Diencephalon (tissue), 1 donor: ENCODE measurements around the gene KLHDC9. TPM values are rescaled to one million over a fixed set of nuclear protein-coding genes. Genes with fewer than 3 reads are reported as not detected.

ENCODE experiments used
- small RNA-seq: library from RNA; depleted of rRNA; stranded (forward); fragments of <200 nt; gene quantifications from one replicate; pipeline ENCODE3, GENCODE V24; 2014
- total RNA-seq: library from RNA; depleted of rRNA; stranded (reverse); fragments of >200 nt; gene quantifications from one replicate; pipeline ENCODE4 v1.2.3, GENCODE V29; 2014

Gene KLHDC9, protein sequence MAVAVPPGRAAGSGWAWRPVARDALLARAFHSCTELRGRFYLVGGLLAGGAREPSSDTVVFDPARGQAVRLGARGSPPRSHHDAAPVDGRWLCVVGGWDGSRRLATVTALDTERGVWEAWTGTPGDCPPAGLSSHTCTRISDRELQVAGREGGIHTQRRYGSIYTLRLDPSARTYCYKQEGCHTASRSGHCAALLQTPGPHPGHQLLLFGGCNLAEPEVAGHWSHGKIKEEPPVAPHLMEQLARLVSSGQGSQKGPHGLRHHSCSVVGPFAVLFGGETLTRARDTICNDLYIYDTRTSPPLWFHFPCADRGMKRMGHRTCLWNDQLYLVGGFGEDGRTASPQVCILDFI
- 15.5 TPM for total RNA-seq

DNA sequence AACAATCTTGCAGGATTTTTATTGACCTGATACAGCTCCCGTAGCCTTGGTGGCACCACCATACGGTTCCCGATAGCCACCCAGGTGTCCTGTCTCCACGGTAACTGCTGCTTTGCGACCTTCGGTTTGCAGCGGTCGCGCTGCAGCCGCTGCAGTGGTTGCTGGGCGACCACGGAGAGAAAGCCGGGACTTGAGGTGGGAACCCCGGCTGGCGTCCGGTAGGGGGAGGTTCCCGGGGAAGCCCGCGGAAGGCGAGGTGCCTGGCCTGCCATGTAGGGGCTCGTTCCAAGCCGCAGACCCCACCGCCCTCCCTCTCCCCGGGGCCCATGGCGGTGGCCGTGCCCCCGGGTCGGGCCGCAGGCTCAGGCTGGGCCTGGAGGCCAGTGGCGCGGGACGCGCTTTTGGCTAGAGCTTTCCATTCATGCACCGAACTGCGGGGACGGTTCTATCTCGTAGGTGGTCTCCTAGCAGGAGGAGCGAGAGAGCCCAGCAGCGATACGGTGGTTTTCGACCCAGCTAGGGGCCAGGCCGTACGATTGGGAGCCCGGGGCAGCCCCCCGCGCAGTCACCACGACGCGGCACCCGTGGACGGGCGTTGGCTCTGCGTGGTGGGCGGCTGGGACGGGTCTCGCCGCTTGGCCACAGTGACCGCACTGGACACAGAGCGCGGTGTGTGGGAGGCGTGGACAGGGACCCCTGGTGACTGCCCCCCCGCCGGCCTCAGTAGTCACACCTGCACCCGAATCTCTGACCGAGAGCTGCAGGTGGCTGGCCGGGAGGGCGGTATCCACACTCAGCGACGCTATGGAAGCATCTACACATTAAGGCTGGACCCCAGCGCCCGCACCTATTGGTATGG is at the start of gene KLHDC9:
Gene KLHDC9, plus strand, starts transcription at position 152 of the 859 bp plus-strand sequence. Its CDS starts 175 bp downstream, at position 327.

DNA sequence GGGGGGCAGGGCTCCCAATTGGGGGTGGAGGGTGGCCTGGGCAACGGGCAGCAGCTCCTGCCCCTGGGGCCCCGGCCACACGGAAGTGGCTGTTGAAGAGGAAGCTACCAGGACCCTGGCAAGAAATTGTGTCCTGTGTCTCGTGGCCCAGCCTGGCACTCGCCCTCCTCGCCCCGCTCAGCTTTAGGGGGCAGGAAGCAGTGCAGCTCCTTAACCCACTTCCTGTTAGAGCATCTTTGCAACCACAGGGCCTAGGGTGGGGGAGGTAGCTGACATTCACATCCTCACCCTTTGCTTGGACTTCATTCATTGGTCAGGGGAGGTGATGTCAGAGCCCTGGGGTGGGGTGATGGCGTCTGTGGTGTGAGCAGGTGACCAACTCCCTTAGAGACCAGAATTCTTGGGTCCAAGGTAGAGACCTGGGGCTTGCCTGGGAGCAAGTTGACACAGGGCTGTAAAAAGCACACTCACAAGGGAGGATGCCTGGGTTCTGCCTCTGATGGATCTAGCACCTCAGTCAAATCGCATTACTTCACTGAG is 28.4 kb upstream of the KLHDC9 start, which contains the start of gene ARHGAP30:
Gene ARHGAP30, minus strand, starts transcription at position 161 of the 540 bp plus-strand sequence. CDS start 267 bp downstream, outside the sequence.

DNA sequence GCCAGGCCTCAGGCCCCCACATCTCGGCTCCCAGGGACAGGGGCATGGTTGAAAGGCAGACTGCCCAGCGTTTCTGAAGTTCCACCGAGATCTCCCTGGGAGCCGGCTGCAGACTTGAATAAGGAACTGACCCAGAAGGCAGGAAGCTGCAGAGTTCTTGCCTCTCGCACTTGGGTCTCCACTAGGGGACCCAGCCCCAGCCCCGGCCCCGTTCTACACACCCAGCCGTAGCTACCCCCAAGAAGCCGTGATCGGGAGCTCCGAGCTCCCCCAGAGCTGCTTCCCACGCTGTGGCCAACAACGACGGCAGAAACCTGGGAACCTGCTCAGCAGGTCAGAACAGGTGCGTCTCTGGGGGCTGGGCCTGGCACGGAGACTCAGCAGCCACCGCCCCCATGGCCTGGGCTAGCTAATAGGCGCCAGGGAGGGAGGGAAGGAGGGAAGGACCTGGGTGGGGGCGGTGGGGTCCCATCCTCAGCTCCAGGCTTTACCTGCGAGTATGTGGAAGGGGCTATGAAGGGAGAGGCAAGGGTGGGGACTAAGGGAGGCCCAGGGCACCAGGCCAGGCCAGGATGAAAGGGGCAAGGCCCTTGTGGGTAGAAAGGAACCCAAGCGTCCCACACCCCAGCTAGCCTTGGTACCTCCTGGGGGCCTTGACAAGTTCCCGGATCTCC is 8.8 kb upstream of the KLHDC9 start, which contains the start of gene NECTIN4:
Gene NECTIN4, minus strand, starts transcription at position 308 of the 674 bp plus-strand sequence. Its CDS starts 262 bp downstream, at position 46.

DNA sequence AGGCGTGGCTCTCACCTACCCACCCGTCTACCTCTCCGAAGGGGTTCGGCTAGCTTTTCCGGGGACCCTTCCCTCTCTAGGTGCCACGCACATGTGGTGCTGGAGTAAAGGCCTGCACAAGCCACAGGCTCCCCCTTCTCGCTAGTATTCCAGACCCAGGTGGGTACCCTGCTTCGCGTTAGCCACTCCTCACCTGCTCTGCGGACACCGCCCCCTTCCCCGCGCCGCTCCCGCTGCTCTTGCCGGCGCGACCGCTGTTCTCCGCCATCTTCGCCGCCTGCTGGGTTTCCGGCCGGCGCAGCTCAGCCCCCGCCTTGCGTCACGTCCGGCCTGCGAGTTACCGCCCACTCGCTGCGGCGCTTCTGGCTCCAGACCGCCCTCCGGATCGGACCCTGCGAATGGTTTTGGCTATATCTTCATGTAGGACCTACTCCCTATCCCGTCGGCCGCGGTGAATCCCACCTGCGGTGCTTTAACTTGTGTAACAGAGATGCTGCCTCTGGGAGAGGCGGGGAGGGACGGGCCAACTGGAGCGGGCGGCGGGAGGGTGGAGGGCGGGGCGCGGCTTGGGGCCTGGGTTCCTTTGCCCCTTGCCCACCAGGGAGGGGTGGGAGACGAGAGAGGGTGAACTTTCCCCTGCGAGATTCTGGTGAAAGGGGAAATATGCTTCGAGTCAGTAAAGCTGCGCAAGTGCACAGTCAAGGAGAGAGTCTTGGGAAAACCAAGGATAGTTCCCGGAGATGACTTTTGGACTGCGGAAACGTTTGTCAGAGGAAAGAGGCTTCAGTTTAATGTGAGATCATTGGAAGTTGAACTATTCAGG is 19.8 kb downstream of the KLHDC9 start, which contains the start of the genes NIT1 and PFDN2:
Gene NIT1, plus strand, starts transcription at position 347 of the 823 bp plus-strand sequence. Its CDS starts 72 bp downstream, at position 419.
Gene PFDN2, minus strand, starts transcription at position 279 of the 823 bp plus-strand sequence. Its CDS starts 11 bp downstream, at position 268.

DNA sequence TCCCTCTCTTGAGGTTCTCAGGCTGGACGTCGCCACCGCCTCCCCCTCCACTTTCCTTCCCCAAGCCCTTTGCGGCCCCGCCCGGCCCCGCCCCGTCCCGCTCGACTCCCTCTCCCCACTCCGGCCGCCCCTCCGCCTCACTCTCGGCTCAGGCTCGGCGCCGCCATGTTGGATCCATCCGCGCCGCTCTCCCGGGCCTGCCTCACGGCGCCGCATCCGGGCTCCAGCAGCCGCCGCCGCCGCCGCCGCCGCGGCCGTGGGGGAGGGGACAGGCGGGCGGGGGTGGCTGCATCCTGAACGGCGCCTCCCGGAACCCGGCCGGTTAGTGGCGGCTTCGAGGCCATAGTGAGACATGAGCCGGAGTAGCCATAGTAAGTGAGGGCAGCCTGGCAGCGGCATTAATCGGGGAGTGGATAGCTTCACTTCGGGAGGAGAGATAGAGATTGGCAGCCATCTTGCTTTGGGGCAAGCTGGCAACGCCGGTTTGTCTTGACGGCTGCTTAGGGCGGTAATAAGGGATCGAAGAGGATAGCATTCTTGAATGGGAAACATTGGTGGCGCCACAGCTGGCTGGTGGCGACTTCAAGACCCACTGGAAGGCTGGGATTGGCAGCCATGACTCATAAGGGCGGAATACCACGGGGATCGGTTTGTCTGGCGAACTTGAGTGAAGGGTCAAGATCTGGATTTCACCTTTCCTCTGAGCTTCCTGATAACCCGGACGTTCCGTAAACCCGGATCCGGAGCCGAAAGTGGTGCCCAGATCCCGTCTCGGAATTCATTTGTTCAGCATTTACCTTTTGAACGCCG is 34.5 kb downstream of the KLHDC9 start, which contains the start of gene DEDD:
Gene DEDD, minus strand, starts transcription at position 258 of the 810 bp plus-strand sequence. CDS start 8,205 bp downstream, outside the sequence.

Small RNA genes within 50 kb of the gene (small RNA-seq; reads per million reads assigned to genes)
- gene RF01225 = not detected

Other genes with a start within 250 kb of the KLHDC9 start
- not detected for gene CD244, start 235.5 kb upstream of the KLHDC9 start, total RNA-seq
- not detected for gene ITLN1, start 213.2 kb upstream of the KLHDC9 start, total RNA-seq
- not detected for gene ITLN2, start 143.6 kb upstream of the KLHDC9 start, total RNA-seq
- gene F11R, start 77.2 kb upstream of the KLHDC9 start, total RNA-seq = 11.5 TPM
- gene TSTD1, start 59.4 kb upstream of the KLHDC9 start, total RNA-seq = 52.1 TPM
- gene USF1, start 52.4 kb upstream of the KLHDC9 start, total RNA-seq = 93.4 TPM
- 1.6 TPM for gene ARHGAP30, start 28.5 kb upstream of the KLHDC9 start, total RNA-seq
- not detected for gene NECTIN4, start 8.8 kb upstream of the KLHDC9 start, total RNA-seq
- gene PFDN2, start 19.7 kb downstream of the KLHDC9 start, total RNA-seq = 64.4 TPM
- gene NIT1, start 19.7 kb downstream of the KLHDC9 start, total RNA-seq = 19.1 TPM
- gene DEDD, start 34.3 kb downstream of the KLHDC9 start, total RNA-seq = 24.7 TPM
- 137 TPM for gene UFC1, start 55.6 kb downstream of the KLHDC9 start, total RNA-seq
- gene USP21, start 61.1 kb downstream of the KLHDC9 start, total RNA-seq = 14.5 TPM
- gene PPOX, start 68.1 kb downstream of the KLHDC9 start, total RNA-seq = 31.4 TPM
- 19.8 TPM for gene B4GALT3, start 79.1 kb downstream of the KLHDC9 start, total RNA-seq
- 1.2 TPM for gene ADAMTS4, start 100.7 kb downstream of the KLHDC9 start, total RNA-seq
- gene NDUFS2, start 104.0 kb downstream of the KLHDC9 start, total RNA-seq = 143 TPM
- 5.3 TPM for gene FCER1G, start 116.9 kb downstream of the KLHDC9 start, total RNA-seq
- not detected for gene APOA2, start 125.3 kb downstream of the KLHDC9 start, total RNA-seq
- gene TOMM40L, start 127.7 kb downstream of the KLHDC9 start, total RNA-seq = 23.5 TPM
- gene NR1I3, start 139.8 kb downstream of the KLHDC9 start, total RNA-seq = not detected
- gene PCP4L1, start 160.4 kb downstream of the KLHDC9 start, total RNA-seq = 27.9 TPM
- gene MPZ, start 211.6 kb downstream of the KLHDC9 start, total RNA-seq = 1.2 TPM
- 21.0 TPM for gene SDHC, start 216.0 kb downstream of the KLHDC9 start, total RNA-seq